HepG2 (cell line): ENCODE measurements around the gene ZBTB46. TPM values are rescaled to one million over a fixed set of nuclear protein-coding genes. Genes with fewer than 3 reads are reported as not detected.
A peak's percentile ranks its signal among the peaks of the same experiment; 100 is the strongest.

Source experiments
- HIVEP1 ChIP-seq: sonication (generic); formaldehyde crosslinking; IDR thresholded peaks from 2 replicates; pipeline ENCODE4 v1.4.0; 2020; ENCODE audit warnings: mild to moderate bottlenecking, missing genetic modification reagents
- IKZF4 ChIP-seq: sonication (generic); formaldehyde crosslinking; IDR thresholded peaks from 2 replicates; pipeline ENCODE4 v1.5.1; 2020; ENCODE audit warnings: borderline replicate concordance, mild to moderate bottlenecking, low read depth, missing genetic modification reagents; ENCODE audit errors: not compliant biosample characterization
- MEIS1 ChIP-seq: sonication (generic); formaldehyde crosslinking; IDR thresholded peaks from 2 replicates; pipeline ENCODE4 v1.9.0; 2021; ENCODE audit warnings: mild to moderate bottlenecking, missing genetic modification reagents, moderate library complexity, borderline replicate concordance
- PBX2 ChIP-seq: IDR thresholded peaks from 2 replicates; pipeline ENCODE4 v1.6.1; 2016; ENCODE audit warnings: control low read depth
- RFX3 ChIP-seq: IDR thresholded peaks from 2 replicates; pipeline ENCODE4 v1.6.1; 2016; ENCODE audit warnings: missing biosample characterization, missing genetic modification reagents
- ZKSCAN1 ChIP-seq: fragments of 150-350 bp; IDR thresholded peaks from 2 replicates; pipeline ENCODE4 v1.6.1; 2014; ENCODE audit warnings: low read length
- ZNF10 ChIP-seq: sonication (generic); formaldehyde crosslinking; IDR thresholded peaks from 2 replicates; pipeline ENCODE4 v1.4.0; 2020; ENCODE audit warnings: mild to moderate bottlenecking, low read depth, missing genetic modification reagents, borderline replicate concordance
- ZNF577 ChIP-seq: sonication (generic); formaldehyde crosslinking; IDR thresholded peaks from 2 replicates; pipeline ENCODE4 v1.4.0; 2020; ENCODE audit warnings: mild to moderate bottlenecking, low read depth, missing genetic modification reagents, borderline replicate concordance
- ZNF589 ChIP-seq: sonication (generic); formaldehyde crosslinking; conservative IDR thresholded peaks from 2 replicates; pipeline ENCODE4 v1.8.0; 2022; ENCODE audit warnings: mild to moderate bottlenecking, moderate library complexity, missing genetic modification reagents
- ZNF782 ChIP-seq: sonication (generic); formaldehyde crosslinking; IDR thresholded peaks from 2 replicates; pipeline ENCODE4 v1.4.0; 2020; ENCODE audit warnings: missing genetic modification reagents, mild to moderate bottlenecking, borderline replicate concordance
- ZSCAN20 ChIP-seq: sonication (generic); formaldehyde crosslinking; IDR thresholded peaks from 2 replicates; pipeline ENCODE4 v1.4.0; 2020; ENCODE audit warnings: missing genetic modification reagents, mild to moderate bottlenecking, borderline replicate concordance
- polyA plus RNA-seq, 8 experiments: library from polyadenylated mRNA; depleted of rRNA in 3 of 8; stranded (reverse) in 7 of 8; unstranded in 1 of 8; fragments of >200 nt; fragmentation: Illumina TruSeq in 4 of 8; extraction: Trizol in 4 of 8; gene quantifications; 2 replicates each; pipeline versions ENCODE4 v1.2.1 to v1.2.3, GENCODE V29; 2011 to 2016; ENCODE audit warnings: low read depth in 4 of 8, missing spikeins in 1 of 8, mixed read lengths in 1 of 8; ENCODE audit not compliant: insufficient read depth in 1 of 8
- total RNA-seq, 5 experiments: library from RNA; depleted of rRNA; stranded (reverse); fragments of >200 nt; fragmentation: Illumina TruSeq; extraction: Trizol; gene quantifications; 2 replicates each; pipeline ENCODE4 v1.2.3, GENCODE V29; 2016; ENCODE audit warnings: low read depth in 1 of 5
- TF ChIP-seq, protein P1 (sequence below): sonication (generic); formaldehyde crosslinking; IDR thresholded peaks from 2 replicates; pipeline ENCODE4 v1.4.0; 2020; ENCODE audit warnings: mild to moderate bottlenecking, missing genetic modification reagents
- TF ChIP-seq, protein P2 (sequence below): sonication (generic); formaldehyde crosslinking; IDR thresholded peaks from 2 replicates; pipeline ENCODE4 v1.4.0; 2020; ENCODE audit warnings: missing genetic modification reagents, low read depth, mild to moderate bottlenecking, borderline replicate concordance

Gene ZBTB46
- total and polyA plus RNA-seq, 2 of the 13 experiments (the other 11 are each of a cell fraction or from before 2014, with no cell fraction given): 1.6 to 13.5 TPM

GRCh38 chr20:63831993-63832686 lies 1.1 kb upstream of the ZBTB46 start (continued):
- peak; percentile 54; the same call in 1 of the 2 replicates for TF ChIP-seq MEIS1 (CRISPR knock-in tag)
- TF ChIP-seq ZNF782 (CRISPR knock-in tag): no peak
- no peak for TF ChIP-seq PBX2
- peak; percentile 69; the same call in 1 of the 2 replicates for TF ChIP-seq ZSCAN20 (CRISPR knock-in tag)
- TF ChIP-seq, protein P1, sequence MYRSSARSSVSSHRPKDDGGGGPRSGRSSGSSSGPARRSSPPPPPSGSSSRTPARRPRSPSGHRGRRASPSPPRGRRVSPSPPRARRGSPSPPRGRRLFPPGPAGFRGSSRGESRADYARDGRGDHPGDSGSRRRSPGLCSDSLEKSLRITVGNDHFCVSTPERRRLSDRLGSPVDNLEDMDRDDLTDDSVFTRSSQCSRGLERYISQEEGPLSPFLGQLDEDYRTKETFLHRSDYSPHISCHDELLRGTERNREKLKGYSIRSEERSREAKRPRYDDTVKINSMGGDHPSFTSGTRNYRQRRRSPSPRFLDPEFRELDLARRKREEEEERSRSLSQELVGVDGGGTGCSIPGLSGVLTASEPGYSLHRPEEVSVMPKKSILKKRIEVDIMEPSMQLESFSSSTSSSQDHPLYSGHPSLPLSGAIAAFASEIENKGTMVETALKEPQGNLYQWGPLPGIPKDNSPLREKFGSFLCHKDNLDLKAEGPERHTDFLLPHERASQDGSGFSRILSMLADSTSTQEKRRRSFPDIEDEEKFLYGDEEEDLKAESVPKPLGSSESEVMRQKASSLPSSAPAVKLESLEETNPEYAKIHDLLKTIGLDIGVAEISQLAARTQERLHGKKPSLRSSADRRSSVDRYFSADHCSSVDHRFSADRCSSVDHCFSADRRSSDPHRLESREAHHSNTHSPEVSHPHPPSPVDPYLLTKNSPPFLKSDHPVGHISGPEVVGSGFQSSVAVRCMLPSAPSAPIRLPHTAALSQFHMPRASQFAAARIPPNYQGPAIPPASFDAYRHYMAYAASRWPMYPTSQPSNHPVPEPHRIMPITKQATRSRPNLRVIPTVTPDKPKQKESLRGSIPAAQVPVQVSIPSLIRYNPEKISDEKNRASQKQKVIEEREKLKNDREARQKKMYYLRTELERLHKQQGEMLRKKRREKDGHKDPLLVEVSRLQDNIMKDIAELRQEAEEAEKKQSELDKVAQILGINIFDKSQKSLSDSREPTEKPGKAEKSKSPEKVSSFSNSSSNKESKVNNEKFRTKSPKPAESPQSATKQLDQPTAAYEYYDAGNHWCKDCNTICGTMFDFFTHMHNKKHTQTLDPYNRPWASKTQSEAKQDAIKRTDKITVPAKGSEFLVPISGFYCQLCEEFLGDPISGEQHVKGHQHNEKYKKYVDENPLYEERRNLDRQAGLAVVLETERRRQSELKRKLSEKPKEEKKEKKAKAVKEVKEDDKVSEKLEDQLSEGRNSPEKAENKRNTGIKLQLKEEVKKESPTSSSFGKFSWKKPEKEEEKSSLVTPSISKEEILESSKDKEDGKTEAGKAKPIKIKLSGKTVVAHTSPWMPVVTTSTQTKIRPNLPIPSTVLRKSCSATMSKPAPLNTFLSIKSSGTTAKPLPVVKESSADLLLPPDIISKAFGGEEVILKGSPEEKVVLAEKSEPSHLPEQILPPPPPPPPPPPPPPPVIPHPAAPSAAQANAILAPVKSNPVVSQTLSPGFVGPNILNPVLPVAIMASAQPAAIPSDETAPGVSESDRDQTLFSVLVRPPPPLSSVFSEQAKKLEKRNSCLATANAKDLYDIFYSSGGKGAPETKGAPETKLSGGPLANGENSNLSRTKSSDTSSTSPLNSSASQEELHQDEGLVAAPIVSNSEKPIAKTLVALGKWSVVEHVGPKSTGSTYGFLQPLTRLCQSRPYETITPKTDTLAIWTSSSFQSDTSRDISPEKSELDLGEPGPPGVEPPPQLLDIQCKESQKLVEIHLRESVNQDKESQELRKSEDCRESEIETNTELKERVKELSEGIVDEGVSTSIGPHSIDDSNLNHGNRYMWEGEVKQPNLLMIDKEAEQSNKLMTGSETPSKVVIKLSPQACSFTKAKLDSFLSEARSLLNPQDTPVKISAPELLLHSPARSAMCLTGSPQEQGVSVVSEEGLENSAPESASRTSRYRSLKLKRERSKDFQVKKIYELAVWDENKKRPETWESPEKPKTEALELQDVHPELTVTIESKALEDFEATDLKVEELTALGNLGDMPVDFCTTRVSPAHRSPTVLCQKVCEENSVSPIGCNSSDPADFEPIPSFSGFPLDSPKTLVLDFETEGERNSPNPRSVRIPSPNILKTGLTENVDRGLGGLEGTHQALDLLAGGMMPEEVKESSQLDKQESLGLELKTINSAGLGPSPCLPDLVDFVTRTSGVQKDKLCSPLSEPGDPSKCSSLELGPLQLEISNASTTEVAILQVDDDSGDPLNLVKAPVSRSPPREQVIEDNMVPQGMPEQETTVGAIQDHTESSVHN: no peak
- no peak; the same call in 1 of the 2 replicates for TF ChIP-seq HIVEP1 (CRISPR knock-in tag)
- no peak for TF ChIP-seq RFX3 (CRISPR knock-in tag)
- TF ChIP-seq IKZF4 (CRISPR knock-in tag): peak; percentile 86
- TF ChIP-seq, protein P2, sequence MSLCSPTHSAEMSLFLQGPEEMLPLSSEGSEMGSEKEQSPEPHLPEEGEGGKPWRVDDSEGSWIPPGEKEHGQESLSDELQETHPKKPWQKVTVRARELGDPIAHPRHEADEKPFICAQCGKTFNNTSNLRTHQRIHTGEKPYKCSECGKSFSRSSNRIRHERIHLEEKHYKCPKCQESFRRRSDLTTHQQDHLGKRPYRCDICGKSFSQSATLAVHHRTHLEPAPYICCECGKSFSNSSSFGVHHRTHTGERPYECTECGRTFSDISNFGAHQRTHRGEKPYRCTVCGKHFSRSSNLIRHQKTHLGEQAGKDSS (CRISPR knock-in tag): peak; percentile 56; the same call in 1 of the 2 replicates
- no peak for TF ChIP-seq ZNF10 (CRISPR knock-in tag)
- TF ChIP-seq ZNF589 (CRISPR knock-in tag): no peak; the same call in 1 of the 2 replicates
- TF ChIP-seq ZNF577: no peak
- no peak for TF ChIP-seq ZKSCAN1
